ENCODE measurements around the gene ABCA3.
A peak's percentile ranks its signal among the peaks of the same experiment; 100 is the strongest.
"Not testable (repeated sequence)": the region's sequence is repeated elsewhere in the genome, so short reads cannot be mapped to it uniquely, and the experiment has no call there.

Gene ABCA3

DNA sequence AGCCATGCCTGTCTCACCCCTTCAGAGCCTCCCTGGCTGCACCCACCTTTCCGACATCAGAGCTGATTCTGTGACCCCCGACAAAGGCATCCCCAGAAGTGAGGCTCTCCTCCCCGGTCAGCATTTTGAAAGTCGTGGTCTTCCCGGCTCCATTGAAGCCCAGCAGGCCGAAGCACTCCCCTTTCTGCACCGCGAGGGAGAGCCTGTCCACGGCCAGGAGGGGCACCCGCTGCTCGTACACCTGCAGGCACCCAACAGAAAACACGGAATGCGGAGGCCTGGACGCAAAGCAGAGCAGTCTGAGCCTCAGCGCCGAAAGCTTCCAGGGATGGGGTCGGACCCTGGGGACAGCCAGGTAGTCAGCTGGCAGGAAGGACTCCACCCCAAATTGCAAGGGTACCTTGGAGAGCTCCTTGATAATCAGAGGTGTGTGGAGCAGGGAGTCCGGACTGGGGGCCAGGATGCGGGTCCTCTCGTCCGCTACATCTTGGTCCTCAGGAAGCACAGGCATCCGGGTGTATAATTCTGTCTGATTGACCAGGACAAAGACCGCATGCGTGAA lies 59.5 kb downstream of the ABCA3 start:
- DNase-seq (ENCODE audit: low spot score), result no peak

DNA sequence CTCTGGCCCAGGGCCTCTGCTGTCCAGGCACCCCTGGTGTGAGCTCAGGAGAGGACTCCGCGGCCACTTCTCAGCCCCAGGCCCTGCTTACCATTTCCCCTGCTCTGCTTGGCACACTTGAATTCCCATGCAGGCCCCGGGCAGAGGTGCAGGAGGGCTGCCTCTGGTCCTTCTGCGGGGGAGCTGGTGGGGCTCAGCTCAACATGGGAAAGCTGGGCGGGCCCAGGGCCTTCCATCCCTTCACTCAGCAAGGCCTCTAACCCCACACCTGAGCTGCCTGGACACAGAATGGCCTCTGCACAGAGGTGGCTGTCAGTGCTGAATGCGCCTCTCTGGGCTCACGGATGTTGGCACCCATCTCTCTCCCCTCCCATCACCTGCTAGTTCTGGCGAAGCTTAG lies 60.1 kb downstream of the ABCA3 start:
- no peak for DNase-seq (ENCODE audit: low spot score)

GRCh38 chr16:2278956-2279800 lies 61.4 kb downstream of the ABCA3 start:
- no peak for DNase-seq (ENCODE audit: low spot score)

DNA sequence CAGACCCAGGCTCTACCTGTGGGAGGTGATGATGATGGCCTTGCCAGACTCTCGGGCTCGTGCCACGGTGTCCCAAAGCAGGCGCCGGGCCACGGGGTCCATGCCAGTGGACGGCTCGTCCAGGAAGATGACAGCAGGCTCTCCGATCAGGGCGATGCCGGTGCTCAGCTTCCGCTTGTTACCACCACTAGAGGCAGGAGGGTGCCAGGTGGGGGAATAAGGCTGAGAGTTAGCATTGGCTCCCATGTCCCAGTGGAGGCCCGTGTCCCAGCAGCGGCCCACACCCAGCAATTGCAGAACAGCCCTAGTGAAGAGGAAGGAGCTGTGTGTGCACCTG lies 62.3 kb downstream of the ABCA3 start:
- DNase-seq (ENCODE audit: low spot score), result no peak

DNA sequence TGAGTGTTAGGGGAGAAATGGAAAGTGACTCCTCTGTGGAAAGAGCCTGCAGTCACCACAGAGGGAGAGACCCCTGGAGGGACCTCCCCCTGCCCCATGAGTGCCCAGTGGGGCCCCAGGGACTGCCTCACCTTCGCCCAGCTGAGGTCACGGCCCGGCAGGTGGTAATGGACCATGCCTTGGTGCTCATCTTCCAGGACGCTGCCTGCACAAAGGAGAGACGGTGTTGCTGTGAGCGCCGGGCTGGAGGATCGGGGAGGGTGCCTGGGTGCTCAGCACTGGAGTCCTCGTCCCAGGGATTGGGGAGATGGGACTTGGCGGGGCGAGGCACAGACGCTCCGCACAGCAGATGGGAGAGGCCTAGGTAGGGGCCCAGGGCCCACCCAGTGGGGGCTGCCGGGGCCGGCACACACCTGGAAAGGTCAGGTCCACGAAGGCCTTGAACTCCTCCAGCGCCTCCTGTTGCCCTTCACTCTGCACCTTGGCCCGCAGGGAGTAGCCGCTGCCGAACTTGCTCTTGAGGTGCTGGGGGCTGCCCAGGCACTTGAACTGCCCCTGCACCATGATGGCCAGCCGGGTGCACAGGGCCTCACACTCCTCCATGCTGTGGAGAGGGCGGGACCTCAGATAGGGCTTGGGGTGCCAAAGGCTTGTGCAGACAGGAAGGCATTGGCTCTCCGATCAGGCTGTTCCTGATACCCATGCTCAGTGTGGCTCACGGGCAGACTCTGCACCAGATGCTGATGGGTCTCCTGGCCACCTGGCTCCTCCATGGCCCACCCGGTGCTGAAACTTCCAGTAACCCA lies 62.9 kb downstream of the ABCA3 start:
- no peak for DNase-seq (ENCODE audit: low spot score)

DNA sequence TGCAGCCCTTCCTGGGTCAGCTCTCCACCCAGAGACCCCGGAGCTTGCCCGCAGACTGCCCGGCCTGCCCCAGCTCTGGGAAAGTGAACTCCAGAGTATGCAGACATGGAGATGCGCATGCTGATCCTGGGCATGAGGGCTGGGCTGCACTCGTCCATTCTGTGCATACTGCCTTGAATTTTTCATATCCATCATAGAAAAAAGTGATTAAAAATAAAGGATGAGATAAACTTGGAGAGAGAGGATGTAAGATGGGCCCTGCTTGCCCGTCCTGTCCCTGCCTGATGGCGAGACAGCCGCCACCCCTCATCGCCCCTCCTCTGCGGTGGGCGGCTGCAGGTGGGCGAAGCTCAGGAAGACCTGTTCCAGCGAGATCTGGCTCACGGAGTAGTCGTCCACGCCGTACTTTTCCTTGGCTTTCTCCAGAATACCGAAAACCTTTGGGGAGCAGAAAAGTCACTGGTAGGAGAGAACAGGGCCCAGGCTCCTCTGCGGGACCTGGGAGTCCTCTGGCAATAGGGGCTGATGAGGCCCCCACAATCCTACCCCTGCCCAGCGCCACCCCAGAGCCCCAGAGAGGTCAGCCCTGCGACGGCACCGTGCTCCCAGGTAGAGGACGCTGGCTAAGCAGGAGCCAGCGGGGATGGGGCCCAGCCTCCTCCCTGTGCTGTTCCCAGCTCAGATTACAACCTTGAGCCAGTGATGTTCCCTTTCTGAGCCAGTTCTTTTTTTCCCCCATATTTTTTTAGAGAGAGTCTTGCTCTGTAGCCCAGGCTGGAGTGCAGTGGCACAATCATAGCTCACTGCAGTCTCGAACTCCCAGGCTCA lies 63.9 kb downstream of the ABCA3 start:
- no peak for DNase-seq (ENCODE audit: low spot score)

GRCh38 chr16:2275476-2276367 lies 64.8 kb downstream of the ABCA3 start:
- no peak for DNase-seq (ENCODE audit: low spot score)

DNA sequence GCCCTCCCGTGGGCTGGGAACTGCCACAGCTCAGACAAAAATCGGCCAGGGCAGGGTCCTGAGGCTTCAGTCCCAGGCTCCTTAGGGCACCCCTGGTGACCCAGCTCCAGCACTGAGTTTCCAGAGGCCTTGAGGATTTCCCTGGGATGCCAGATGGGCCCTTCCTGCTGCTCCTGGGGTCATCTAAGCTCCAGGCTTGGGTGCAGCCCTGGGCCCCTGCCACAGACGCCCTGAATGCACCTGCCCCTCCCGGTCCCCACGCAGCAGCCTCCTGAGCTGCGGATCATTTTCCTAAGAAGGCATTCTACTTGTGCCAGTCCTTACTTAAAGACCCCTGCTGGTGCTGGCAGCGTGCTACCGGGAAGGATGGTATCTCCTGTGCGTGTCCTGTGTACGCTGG lies 66.6 kb downstream of the ABCA3 start:
- no peak for DNase-seq (ENCODE audit: low spot score)

DNA sequence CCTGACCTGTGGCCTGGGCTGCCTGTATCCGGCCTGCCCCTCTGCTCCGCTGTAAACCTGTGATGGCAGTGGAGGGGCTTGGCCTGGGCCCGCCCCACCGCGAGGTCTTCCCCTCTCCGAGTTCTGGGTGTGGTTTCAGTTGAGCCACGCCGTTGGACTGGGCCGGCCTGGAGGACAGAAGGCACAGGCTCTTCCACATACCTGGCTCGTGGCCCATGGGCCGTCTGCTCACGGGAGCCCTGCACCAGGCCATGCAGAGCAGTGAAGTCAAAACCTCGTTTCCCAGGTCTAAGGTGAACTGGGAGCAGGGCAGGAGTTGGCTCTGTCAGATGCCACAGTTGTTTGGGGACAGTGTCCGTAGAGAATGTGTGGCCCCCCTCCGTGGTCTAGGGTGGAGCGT lies 67.0 kb downstream of the ABCA3 start:
- no peak for DNase-seq (ENCODE audit: low spot score)

DNA sequence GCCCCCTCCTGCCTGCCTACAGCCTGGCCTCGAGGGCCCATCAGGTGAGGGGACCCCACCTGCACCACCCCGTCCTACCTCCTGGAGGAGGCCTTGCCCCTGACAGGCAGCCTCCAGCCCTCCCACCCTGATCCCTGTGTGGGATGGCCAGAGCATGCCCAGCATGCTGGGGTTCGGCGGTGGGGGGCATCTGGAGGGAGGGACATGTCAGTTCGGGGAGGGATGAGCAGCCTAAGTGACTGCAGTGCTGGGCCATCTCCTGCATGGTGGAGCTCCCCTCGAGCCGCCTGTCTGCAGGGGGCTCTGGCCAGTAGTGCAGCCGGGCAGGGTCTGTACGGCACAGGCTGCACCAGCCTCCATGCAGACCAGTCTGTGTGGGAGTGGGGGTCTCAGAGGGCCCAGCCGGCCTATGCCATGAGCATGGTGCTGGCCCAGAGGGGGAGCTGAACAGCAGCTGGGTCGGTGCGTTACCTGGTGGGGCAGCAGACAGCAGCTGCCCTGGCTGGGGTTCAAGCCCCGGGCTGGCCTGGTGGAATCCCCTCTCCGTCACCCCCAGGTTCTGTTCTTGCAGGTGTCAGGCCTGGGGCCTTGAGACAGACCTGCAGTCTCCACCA lies 68.6 kb downstream of the ABCA3 start:
- DNase-seq (ENCODE audit: low spot score), result no peak

- DNase-seq (ENCODE audit: low spot score), result no peak
These were observed 69.7 kb downstream of the ABCA3 start for GRCh38 chr16:2270588-2271470.

- DNase-seq (ENCODE audit: low spot score), result no peak
These were observed 70.5 kb downstream of the ABCA3 start for GRCh38 chr16:2270070-2270462.

DNA sequence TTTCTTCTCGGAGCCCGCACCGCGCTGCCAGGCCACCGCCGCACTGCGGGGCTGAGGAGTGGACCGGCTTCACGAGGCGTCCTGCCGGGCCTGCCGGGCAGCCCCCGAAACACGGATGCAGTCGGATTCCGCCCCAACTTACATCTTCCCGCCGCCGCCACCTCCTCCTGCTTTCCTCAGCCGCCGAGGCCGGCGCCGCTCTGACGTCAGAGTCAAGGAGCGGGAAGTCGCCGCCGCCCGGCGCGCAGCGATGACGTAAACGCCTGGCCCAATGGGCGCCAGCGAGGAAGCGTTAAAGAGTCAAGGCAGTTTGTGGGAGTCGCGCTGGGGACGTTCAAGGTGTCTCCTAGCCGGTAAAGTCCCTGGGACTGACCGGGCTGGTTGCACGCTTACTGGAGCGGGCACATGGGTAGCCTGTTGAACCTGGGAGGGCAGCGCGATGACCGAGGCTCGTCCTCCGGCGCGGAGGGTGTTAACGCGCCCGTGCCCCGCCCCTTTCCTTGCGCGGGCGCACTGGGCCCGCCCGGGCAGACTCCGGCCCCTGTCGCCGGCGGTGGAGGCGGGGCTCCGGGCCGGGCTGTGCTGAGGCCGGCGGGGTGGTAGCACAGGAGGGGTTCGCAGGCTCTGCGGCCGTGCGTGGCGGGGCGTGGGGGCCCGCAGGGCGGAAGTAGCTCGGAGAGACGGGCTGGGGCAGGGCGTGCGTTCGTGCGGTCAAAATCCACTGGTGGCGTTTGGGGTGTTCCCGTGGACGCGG lies 72.4 kb downstream of the ABCA3 start, which contains the start of gene RNPS1:
RNPS1 (minus strand) TSS at position 214 of the 754 bp plus-strand sequence. CDS start 3,483 bp downstream, outside the sequence.
- DNase-seq (ENCODE audit: low spot score), result peak; percentile 95

- DNase-seq (ENCODE audit: low spot score), result not testable (repeated sequence)
These were observed 73.0 kb downstream of the ABCA3 start for GRCh38 chr16:2267505-2267912.

DNA sequence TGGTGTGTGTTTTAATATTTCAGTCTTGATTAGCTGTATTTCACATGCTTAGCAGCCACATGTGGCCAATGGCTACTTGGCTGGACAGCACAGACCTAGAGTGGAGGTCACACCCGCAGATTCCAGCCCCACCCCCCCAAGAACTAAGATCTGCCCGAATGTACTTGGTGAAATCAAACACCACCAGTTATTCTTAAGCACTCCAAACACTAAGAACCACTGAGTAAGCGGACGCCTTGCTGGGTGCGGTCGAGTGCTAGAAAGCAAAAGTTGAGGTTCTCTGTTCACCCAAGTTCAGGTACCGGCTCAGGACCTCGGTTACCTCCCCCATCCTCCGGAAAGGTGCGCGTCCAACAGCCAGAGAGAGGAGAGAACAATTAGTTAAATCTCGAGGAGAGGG lies 73.6 kb downstream of the ABCA3 start:
- not testable (repeated sequence) for DNase-seq (ENCODE audit: low spot score)

DNA sequence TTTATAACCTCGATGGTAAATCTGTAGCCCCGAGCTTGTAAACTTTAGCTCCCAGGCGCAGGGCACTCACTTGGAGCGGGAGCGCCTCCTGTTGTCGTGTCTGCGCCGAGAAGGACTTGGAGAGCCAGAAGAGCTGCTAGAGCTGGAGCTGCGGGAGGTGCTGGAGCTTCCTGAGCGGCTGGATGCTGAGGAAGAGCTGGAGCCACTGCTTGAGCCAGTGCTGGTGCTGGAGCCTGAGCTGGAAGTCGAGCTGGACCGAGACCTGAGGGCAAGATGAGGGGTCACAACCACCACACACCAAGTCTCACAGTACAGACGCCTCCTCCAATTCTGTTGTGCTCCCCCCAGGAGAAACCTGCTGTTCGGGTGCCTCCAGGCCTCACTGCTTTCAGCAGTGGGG lies 77.5 kb downstream of the ABCA3 start:
- not testable (repeated sequence) for DNase-seq (ENCODE audit: low spot score)

- no peak for DNase-seq (ENCODE audit: low spot score)
These were observed 80.3 kb downstream of the ABCA3 start for GRCh38 chr16:2260250-2260649.

GRCh38 chr16:2258530-2258929 lies 82.0 kb downstream of the ABCA3 start:
- DNase-seq (ENCODE audit: low spot score), result not testable (repeated sequence)

DNA sequence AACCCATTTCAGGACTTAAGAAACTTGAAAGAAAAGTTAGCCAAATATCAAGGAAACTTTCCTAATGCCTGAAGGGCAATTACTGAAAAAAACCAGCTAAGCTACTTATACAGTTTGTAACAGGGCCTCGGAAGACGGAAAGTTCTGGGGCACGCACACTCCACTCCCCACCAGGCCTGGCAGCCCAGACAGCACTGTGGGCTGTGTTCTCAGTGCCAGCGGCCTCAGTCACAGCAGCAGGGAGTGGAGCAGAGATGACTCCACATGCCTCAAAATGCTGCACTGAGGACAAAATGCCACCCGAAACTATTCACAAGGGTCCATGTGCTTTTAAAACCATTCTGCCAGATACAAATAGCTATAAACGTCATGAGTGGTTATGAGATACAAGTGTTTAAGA lies 82.8 kb downstream of the ABCA3 start:
- no peak for DNase-seq (ENCODE audit: low spot score)

All from pons (tissue), 1 donor.